DND-41 (cell line): ENCODE results near the gene ZSCAN5A.
"Not testable (repeated sequence)": the region's sequence is repeated elsewhere in the genome, so short reads cannot be mapped to it uniquely, and the experiment has no call there.

Experiments used
- ATAC-seq: fragments of 200-7000 bp; cut with Tn5 transposase; 3 replicates; pipeline ENCODE4 v1.9.1; 2021; ENCODE audit warnings: low read depth; ENCODE audit not compliant: insufficient read depth
- DNase-seq: peaks from one replicate; pipeline ENCODE4 v3.0.0-alpha.2; 2020
- H2AFZ ChIP-seq: 2 replicates; pipeline ENCODE4 v1.6.0; 2012; ENCODE audit warnings: low read depth, low read length
- H3K27ac ChIP-seq: 2 replicates; pipeline ENCODE4 v1.5.1; 2012; ENCODE audit warnings: low read length, inconsistent platforms
- H3K27me3 ChIP-seq: fragments of 200-600 bp; sonication (generic); 2 replicates; pipeline ENCODE4 v1.6.0; 2012; ENCODE audit warnings: low read length, mild to moderate bottlenecking, inconsistent platforms; ENCODE audit not compliant: insufficient read depth, poor library complexity
- H3K36me3 ChIP-seq: 2 replicates; pipeline ENCODE4 v1.5.1; 2012; ENCODE audit warnings: low read length, inconsistent platforms; ENCODE audit not compliant: insufficient read depth
- H3K4me1 ChIP-seq: 2 replicates; pipeline ENCODE4 v1.5.1; 2012; ENCODE audit warnings: mild to moderate bottlenecking, low read length; ENCODE audit not compliant: insufficient read depth
- H3K4me2 ChIP-seq: 2 replicates; pipeline ENCODE4 v1.6.0; 2012; ENCODE audit warnings: mild to moderate bottlenecking, moderate library complexity, low read length, inconsistent platforms; ENCODE audit not compliant: insufficient read depth
- H3K4me3 ChIP-seq, 2 experiments: fragments of 200-600 bp in 1 of 2; shearing (Covaris generic) in 1 of 2; 2 replicates each; pipeline ENCODE4 v1.5.1; 2012 to 2016; ENCODE audit warnings: inconsistent platforms in 2 of 2, low read length in 2 of 2, mild to moderate bottlenecking in 2 of 2, low read depth in 1 of 2, moderate library complexity in 1 of 2
- H3K79me2 ChIP-seq: 2 replicates; pipeline ENCODE4 v1.6.0; 2012; ENCODE audit warnings: low read length, inconsistent platforms; ENCODE audit not compliant: insufficient read depth
- H3K9ac ChIP-seq: 2 replicates; pipeline ENCODE4 v1.6.0; 2012; ENCODE audit warnings: low read depth, mild to moderate bottlenecking, inconsistent platforms, low read length, moderate library complexity
- H3K9me3 ChIP-seq: 2 replicates; pipeline ENCODE4 v1.5.1; 2012; ENCODE audit warnings: low read length, moderate library complexity, mild to moderate bottlenecking, inconsistent platforms; ENCODE audit not compliant: insufficient read depth, severe bottlenecking
- H4K20me1 ChIP-seq: 2 replicates; pipeline ENCODE4 v1.6.0; 2012; ENCODE audit warnings: low read length; ENCODE audit not compliant: insufficient read depth
- CTCF ChIP-seq: IDR thresholded peaks from 2 replicates; pipeline ENCODE4 v1.5.1; 2012; ENCODE audit warnings: borderline replicate concordance, low read length, moderate library complexity, mild to moderate bottlenecking; ENCODE audit not compliant: poor library complexity, severe bottlenecking; ENCODE audit errors: extremely low read depth
- EZH2 ChIP-seq: IDR thresholded peaks from 3 replicates; pipeline ENCODE4 v1.6.1; 2012; ENCODE audit warnings: borderline replicate concordance, low read depth, mild to moderate bottlenecking, moderate library complexity, low read length, inconsistent platforms; ENCODE audit not compliant: severe bottlenecking

Gene ZSCAN5A

GRCh38 chr19:56221851-56222250 lies 92.8 kb downstream of the ZSCAN5A start:
- Histone ChIP-seq H2AFZ (no peak overlapping the region), H3K4me3 (no peak overlapping the region), H3K9ac (no peak overlapping the region), H4K20me1 (no peaks in the 10 kb centered on the region), H3K4me1 (peaks cover 8% of the 10 kb centered on the region), H3K9me3 (no peaks in the 10 kb centered on the region), H3K27me3 (no peaks in the 10 kb centered on the region), H3K36me3 (no peaks in the 10 kb centered on the region), H3K79me2 (no peaks in the 10 kb centered on the region), H3K4me2 (no peak overlapping the region), H3K27ac (no peak overlapping the region)
- TF ChIP-seq CTCF (peak; percentile 1), EZH2 (no peak)
- ATAC-seq = no peak
- DNase-seq = no peak

- not testable (repeated sequence) for H3K9ac ChIP-seq, H3K27ac ChIP-seq, H3K4me2 ChIP-seq, H3K4me3 ChIP-seq, H3K9me3 ChIP-seq, DNase-seq, H3K79me2 ChIP-seq, H3K36me3 ChIP-seq, H4K20me1 ChIP-seq, H3K27me3 ChIP-seq, ATAC-seq, H2AFZ ChIP-seq
- peak; percentile 26 for TF ChIP-seq CTCF
- H3K4me1 ChIP-seq = peaks cover 12% of the 10 kb centered on the region
Observed at GRCh38 chr19:56221442-56221841, 93.2 kb downstream of the ZSCAN5A start.

GRCh38 chr19:56218961-56219360 lies 95.7 kb downstream of the ZSCAN5A start:
- Histone ChIP-seq H3K4me3 (no peak overlapping the region), H3K9me3 (no peaks in the 10 kb centered on the region), H3K36me3 (no peaks in the 10 kb centered on the region), H4K20me1 (no peaks in the 10 kb centered on the region), H3K4me1 (peaks cover 15% of the 10 kb centered on the region), H3K4me2 (no peak overlapping the region), H3K9ac (no peak overlapping the region), H2AFZ (no peak overlapping the region), H3K79me2 (no peaks in the 10 kb centered on the region), H3K27ac (no peak overlapping the region), H3K27me3 (no peaks in the 10 kb centered on the region)
- ATAC-seq (no peak), DNase-seq (no peak)
- no peak for TF ChIP-seq EZH2
- no peak for TF ChIP-seq CTCF
